Neural cell (in vitro differentiated cells): ENCODE measurements around the gene GRK4. TPM values are rescaled to one million over a fixed set of nuclear protein-coding genes. Genes with fewer than 3 reads are reported as not detected.

ENCODE experiments used
- H2AFZ ChIP-seq: fragments of 200-600, 300-800 bp; sonication (generic), shearing (Covaris generic); 2 replicates; pipeline ENCODE4 v1.6.0; 2014; ENCODE audit warnings: low read depth, mild to moderate bottlenecking, antibody characterized with exemption, low read length, moderate library complexity
- H3F3A ChIP-seq: fragments of 200-600 bp; shearing (Covaris generic); 2 replicates; pipeline ENCODE4 v1.6.1; 2016; ENCODE audit warnings: mild to moderate bottlenecking, moderate library complexity, mixed read lengths, antibody characterized with exemption, low read length; ENCODE audit not compliant: insufficient read depth, poor library complexity, severe bottlenecking
- H3K27ac ChIP-seq: fragments of 200-600, 300-800 bp; sonication (generic), shearing (Covaris generic); 2 replicates; pipeline ENCODE4 v1.5.1; 2014; ENCODE audit warnings: mild to moderate bottlenecking, low read length, moderate library complexity
- H3K27me3 ChIP-seq: fragments of 300-800, 200-600 bp; sonication (generic), shearing (Covaris generic); 2 replicates; pipeline ENCODE4 v1.6.0; 2014; ENCODE audit warnings: mild to moderate bottlenecking, low read depth, low read length, moderate library complexity; ENCODE audit not compliant: insufficient read depth
- H3K36me3 ChIP-seq: fragments of 300-800, 200-600 bp; sonication (generic), shearing (Covaris generic); 2 replicates; pipeline ENCODE4 v1.5.1; 2014; ENCODE audit warnings: mild to moderate bottlenecking, antibody characterized with exemption, low read length, moderate library complexity; ENCODE audit not compliant: insufficient read depth
- H3K4me2 ChIP-seq: fragments of 300-800, 200-600 bp; sonication (generic), shearing (Covaris generic); 2 replicates; pipeline ENCODE4 v1.6.0; 2014; ENCODE audit warnings: mild to moderate bottlenecking, low read length
- H3K4me3 ChIP-seq: fragments of 300-800, 200-600 bp; sonication (generic), shearing (Covaris generic); 2 replicates; pipeline ENCODE4 v1.5.1; 2014; ENCODE audit warnings: mild to moderate bottlenecking, low read length, moderate library complexity
- H3K79me2 ChIP-seq: fragments of 200-600 bp; shearing (Covaris generic); replicated peaks from 2 replicates; pipeline ENCODE4 v1.6.0; 2014; ENCODE audit warnings: mild to moderate bottlenecking, low read length, moderate library complexity; ENCODE audit not compliant: insufficient read depth
- H3K9ac ChIP-seq: fragments of 300-800, 200-600 bp; sonication (generic), shearing (Covaris generic); 2 replicates; pipeline ENCODE4 v1.6.1; 2016; ENCODE audit warnings: mild to moderate bottlenecking, low read length, mixed read lengths
- H3K9me2 ChIP-seq: fragments of 200-600 bp; shearing (Covaris generic); 2 replicates; pipeline ENCODE4 v1.6.1; 2016; ENCODE audit warnings: mild to moderate bottlenecking, low read length, mixed read lengths; ENCODE audit not compliant: insufficient read depth
- H3K9me3 ChIP-seq: fragments of 200-600, 300-800 bp; sonication (generic), shearing (Covaris generic); 2 replicates; pipeline ENCODE4 v1.6.1; 2016; ENCODE audit warnings: mild to moderate bottlenecking, mixed run types, low read length, moderate library complexity, mixed read lengths
- H4K20me1 ChIP-seq: fragments of 200-600 bp; shearing (Covaris generic); 2 replicates; pipeline ENCODE4 v1.6.1; 2016; ENCODE audit warnings: mild to moderate bottlenecking, mixed run types; ENCODE audit not compliant: insufficient read depth
- CTCF ChIP-seq: fragments of 450-650 bp; IDR thresholded peaks from 2 replicates; pipeline ENCODE4 v1.5.1; 2014; ENCODE audit warnings: antibody characterized with exemption, mild to moderate bottlenecking, moderate library complexity; ENCODE audit not compliant: poor library complexity, severe bottlenecking
- EP300 ChIP-seq: fragments of 450-650 bp; conservative IDR thresholded peaks from 2 replicates; pipeline ENCODE4 v1.6.1; 2014; ENCODE audit warnings: antibody characterized with exemption, mild to moderate bottlenecking, moderate library complexity; ENCODE audit not compliant: poor library complexity, severe bottlenecking
- EZH2 ChIP-seq: fragments of 200-600, 300-800 bp; shearing (Covaris generic), sonication (generic); IDR thresholded peaks from 2 replicates; pipeline ENCODE4 v1.6.1; 2014; ENCODE audit warnings: antibody characterized with exemption, low read length, borderline replicate concordance, mild to moderate bottlenecking; ENCODE audit not compliant: insufficient read depth, poor library complexity, severe bottlenecking
- MXI1 ChIP-seq: fragments of 450-650 bp; conservative IDR thresholded peaks from 2 replicates; pipeline ENCODE4 v1.6.1; 2014; ENCODE audit warnings: antibody characterized with exemption, mild to moderate bottlenecking; ENCODE audit not compliant: poor library complexity, severe bottlenecking
- POLR2AphosphoS5 ChIP-seq: IDR thresholded peaks from 2 replicates; pipeline ENCODE4 v1.6.1; 2012
- RAD21 ChIP-seq: fragments of 450-650 bp; conservative IDR thresholded peaks from 2 replicates; pipeline ENCODE4 v1.6.1; 2014; ENCODE audit warnings: antibody characterized with exemption, mild to moderate bottlenecking, moderate library complexity
- REST ChIP-seq: IDR thresholded peaks from 2 replicates; pipeline ENCODE4 v1.6.1; 2012; ENCODE audit warnings: borderline replicate concordance
- SMC3 ChIP-seq: fragments of 450-650 bp; conservative IDR thresholded peaks from 2 replicates; pipeline ENCODE4 v1.6.1; 2014; ENCODE audit warnings: antibody characterized with exemption, mild to moderate bottlenecking, moderate library complexity; ENCODE audit not compliant: poor library complexity
- TAF1 ChIP-seq: IDR thresholded peaks from 2 replicates; pipeline ENCODE4 v1.6.1; 2012; ENCODE audit warnings: low read depth
- polyA plus RNA-seq: library from polyadenylated mRNA; depleted of rRNA; stranded (reverse); fragments of >200 nt; gene quantifications from 2 replicates; pipeline ENCODE4 v1.2.3, GENCODE V29; 2014

The GRK4 gene
- polyA plus RNA-seq, 1 donor from 2014 or later: 17.4 TPM

DNA sequence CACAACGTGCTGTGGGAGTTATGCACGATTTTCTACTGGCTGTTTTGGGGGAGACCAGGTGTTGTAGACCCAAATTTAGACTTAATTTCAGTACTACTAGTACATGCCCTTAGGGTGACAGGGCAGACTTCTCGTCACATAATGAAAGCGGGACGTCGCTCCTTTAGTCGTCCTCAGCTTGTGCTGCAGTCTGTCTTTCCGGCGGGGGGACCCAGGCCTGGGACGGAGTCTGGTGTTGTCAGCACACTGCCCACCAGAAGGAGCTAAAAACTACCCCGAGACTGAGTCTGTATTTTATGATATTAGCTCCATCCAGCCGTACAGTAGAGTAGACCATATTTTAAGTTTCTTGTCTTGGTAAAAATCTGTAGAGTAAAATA, 35.7 kb upstream of the GRK4 start:
- H3K36me3 ChIP-seq: no peaks in the 10 kb centered on the region

More for the DNA sequence above, 35.7 kb upstream of the GRK4 start:
- H4K20me1 ChIP-seq: no peaks in the 10 kb centered on the region
- H3K4me3 ChIP-seq: no peak overlapping the region
- no peaks in the 10 kb centered on the region for H3F3A ChIP-seq
- no peaks in the 10 kb centered on the region for H3K9me2 ChIP-seq
- H3K79me2 ChIP-seq: no peaks in the 10 kb centered on the region
- TF ChIP-seq REST (no peak), TAF1 (no peak), MXI1 (no peak), EZH2 (no peak), SMC3 (no peak), RAD21 (no peak), POLR2AphosphoS5 (no peak), EP300 (no peak), CTCF (no peak)
- H3K4me2 ChIP-seq: no peak overlapping the region
- no peaks in the 10 kb centered on the region for H3K9me3 ChIP-seq
- no peaks in the 10 kb centered on the region for H3K27me3 ChIP-seq
- H3K27ac ChIP-seq: no peak overlapping the region
- H3K9ac ChIP-seq: no peak overlapping the region
- no peak overlapping the region for H2AFZ ChIP-seq
